ENCODE data around the gene RALBP1.

GRCh38 chr18:9569178-9569577 lies 93.9 kb downstream of the RALBP1 start:
- TF ChIP-seq EZH2 (IDR thresholded peaks at IDR 0.05; ENCODE audit: low read length) (no peak), CTCF (optimal IDR thresholded peaks at IDR 0.05 in 1 of 3, IDR thresholded peaks at IDR 0.05 in 1 of 3, conservative IDR thresholded peaks at IDR 0.05 in 1 of 3; ENCODE audit: extremely low read depth in 1 of 3, insufficient read depth in 2 of 3, low read length in 3 of 3) (no peak)
